NCI-H128 (cell line): ENCODE results near the gene ATP2B2.

Experiments used
- DNase-seq: peaks from one replicate; lab custom pipeline; 2025; ENCODE audit not compliant: unreplicated experiment; lab: John Stamatoyannopoulos, UW

The ATP2B2 gene

DNA sequence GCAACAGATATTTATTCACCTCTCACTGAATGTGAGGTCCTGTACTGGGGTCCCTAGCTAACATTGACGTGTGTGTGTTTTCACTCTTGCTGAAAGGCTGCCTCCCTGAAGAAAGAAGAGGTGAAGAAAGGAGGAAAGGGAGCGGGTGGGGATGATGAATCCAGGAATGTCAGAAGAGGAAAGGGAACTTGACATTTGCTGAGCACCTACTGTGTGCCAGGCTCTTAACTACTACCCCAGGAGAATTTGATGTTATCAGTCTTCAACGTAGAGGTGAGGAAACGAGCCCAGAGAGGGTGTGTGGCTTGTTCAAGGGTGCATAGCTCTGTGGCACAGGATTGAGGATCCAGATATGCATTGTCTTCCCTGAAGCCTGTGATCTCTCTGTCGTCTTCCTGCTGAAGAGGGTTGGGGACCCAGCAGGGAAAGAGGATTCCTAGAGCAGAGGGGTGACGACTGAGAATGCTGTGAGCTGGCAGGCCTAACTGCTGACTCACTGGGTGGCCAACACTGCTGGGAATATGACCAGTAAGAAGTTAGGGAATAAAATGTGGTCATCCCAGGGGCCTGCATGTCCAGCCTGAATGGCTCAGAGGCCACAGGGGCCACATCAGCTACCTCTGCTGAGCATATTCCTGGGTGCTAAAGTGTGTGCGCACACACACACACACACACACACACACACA is 6.6 kb upstream of the ATP2B2 start:
- no peak for DNase-seq

DNA sequence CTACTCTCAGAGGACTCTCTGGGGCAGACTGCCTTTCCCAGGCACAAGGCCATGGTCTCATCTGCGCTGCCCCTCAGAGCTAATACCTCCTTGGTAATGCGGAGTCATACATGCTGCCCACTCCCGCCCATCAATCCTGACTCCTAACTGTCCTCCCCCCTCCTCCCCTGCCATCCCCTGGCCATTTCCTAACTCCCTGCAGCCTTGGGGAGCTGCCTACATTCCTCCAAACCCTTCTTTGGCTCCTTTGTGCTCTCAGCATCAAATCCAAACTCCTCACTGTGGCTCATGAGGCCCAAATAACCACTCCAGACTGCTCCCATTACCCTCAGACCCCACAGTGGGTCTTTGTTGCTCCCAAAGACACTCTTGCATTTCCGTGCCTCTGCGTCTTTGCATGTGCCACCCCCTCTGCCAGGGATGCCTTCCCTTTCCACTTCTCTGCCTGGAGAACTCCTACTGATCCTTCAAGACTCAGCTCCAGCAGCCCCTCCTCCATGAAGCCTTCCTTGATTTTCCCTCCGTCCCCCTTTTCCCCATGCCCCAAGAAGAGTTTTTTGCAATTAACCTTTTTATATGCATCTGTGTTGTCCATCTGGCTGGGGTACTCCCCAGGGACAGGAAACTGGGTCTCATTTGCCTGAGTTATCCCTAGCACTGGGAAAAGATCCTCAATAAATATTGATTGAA is 5.5 kb upstream of the ATP2B2 start:
- DNase-seq = no peak

DNA sequence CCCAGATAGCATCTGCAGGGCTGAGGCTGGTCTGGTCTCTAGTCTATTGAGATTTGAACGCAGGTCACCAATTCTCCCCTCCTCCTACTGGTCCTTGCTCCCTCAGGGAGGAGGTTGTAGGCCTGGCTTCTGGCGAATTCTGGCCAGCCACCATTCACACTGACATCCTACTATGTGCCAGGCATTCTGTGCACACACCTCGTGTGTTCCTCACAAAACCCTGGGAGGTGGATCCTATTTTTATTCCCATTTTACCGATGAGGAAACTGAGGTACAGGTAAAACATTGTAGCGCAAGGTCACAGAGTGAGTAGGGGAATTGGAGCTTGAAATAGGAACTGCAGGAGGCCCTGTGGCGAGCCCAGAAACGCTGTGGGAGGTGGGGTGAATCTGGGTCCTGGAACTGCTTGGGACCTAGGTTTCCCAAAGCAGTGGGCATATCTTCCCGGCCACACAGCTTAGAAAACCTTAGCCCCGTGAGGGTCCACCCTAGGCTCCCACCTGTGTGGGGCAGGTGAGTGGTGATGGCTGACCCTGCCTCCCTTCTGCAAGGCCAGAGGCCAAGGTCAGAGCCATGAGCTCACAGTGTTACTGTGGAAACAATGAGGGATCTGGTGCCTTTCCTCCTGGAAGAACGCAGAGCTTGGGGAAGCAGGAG is 4.8 kb upstream of the ATP2B2 start:
- DNase-seq = no peak

DNA sequence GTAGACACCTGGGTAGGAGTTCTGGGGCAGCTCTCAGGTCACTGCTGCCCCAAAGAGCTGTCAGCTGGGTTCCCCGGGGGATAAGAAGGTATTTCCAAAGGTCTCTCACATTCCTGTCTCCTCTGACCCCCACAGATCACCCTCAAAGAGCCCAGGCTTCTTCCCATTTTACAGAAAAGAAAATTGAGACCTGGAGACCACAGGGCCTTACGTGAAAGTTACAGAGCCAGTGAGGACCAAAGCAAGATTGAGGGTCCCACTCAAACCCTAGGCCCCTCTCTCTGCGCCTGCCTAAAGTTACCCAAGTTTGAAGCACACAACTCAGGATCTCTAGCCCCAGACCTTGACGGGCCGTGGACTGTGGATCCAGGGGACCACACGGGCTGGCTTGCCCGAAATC is 3.9 kb upstream of the ATP2B2 start:
- DNase-seq = no peak

DNA sequence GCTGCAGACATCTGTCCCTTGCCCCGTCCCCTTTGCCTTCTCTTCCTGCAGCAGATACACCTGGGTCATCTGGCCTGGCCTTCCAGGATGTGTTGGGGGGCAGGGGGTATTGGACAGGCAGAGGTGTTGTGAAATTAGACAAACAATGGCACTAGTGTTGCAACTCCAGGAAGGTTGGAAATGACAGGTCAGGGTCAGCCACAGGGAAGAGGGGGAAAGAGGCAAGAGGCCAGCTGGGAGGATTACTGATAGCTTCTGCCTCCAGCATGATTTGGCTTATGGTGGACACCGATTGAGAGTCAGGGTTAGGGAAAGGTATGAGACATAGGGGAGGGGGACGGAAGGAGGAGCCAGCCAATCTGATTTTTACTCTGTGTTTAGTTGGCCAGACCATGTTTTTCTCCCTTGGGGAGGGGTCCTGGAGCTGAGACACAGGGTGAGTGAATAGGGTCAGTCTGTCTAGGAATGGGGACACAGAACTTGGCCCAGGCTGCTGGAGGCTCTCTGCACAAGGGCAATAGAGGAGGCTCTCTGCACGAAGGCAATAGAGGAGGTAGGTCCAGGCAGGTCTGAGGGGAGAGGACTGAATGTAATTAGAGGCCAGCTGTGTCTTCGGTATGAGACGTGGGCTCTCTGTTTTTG is 3.4 kb upstream of the ATP2B2 start:
- DNase-seq = no peak

DNA sequence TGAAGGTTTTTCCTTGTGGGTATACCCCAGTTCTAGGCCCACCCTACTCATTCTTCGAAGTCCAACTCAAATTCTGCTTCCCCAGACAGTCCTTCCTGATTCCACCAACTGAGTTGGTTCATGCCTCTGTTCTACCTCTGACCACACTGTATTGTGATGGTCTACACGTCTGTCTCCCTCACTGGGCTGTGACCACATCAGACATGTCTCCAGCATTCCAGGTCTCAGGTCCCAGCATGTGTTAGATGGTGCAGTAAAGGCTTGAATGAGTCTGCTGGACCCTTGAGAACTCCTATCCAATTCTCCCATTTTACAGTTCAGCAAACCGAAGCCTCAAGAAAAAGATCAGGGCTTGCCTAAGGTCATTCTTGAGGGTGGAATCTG is 2.8 kb upstream of the ATP2B2 start:
- no peak for DNase-seq

DNA sequence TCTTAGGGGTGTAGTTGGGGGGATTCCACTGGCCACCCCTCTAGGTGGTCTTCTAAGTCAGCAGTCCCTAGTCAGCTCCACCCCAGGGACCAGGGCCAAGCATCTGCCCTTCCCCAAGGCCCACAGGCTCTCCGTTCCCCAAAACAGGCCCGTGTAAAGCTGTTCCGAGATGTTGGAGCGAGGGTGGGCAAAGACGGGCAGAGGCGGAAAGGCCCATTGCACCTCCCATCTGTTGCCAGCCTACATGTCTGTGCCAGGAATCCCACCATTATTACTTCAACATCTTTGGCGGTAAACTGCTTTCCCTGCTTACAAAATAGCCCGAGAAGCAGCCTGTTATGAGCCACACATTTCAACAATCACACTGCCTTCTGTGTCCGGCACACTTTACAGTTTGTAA is 1.9 kb upstream of the ATP2B2 start:
- DNase-seq = no peak

DNA sequence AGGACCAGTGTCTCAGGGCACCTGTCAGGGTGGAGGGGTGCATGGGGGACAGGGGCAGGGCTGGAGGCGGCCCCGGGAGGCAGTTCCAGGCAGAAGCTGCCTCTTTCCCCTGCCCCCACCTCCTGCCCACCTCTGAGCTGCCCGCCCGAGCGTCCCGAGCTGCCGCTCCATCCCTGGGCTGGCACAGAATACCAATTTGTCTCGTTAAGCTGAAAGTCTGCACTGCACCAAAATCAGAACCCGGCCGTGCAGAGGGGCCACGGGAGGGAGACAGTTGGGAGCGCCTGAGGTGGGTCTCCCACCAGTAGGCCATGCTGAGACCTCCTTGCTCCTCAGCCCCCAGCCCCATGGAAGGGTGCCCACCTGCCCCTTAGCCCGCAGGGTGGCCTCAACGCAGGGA is 1.3 kb upstream of the ATP2B2 start:
- DNase-seq = no peak

DNA sequence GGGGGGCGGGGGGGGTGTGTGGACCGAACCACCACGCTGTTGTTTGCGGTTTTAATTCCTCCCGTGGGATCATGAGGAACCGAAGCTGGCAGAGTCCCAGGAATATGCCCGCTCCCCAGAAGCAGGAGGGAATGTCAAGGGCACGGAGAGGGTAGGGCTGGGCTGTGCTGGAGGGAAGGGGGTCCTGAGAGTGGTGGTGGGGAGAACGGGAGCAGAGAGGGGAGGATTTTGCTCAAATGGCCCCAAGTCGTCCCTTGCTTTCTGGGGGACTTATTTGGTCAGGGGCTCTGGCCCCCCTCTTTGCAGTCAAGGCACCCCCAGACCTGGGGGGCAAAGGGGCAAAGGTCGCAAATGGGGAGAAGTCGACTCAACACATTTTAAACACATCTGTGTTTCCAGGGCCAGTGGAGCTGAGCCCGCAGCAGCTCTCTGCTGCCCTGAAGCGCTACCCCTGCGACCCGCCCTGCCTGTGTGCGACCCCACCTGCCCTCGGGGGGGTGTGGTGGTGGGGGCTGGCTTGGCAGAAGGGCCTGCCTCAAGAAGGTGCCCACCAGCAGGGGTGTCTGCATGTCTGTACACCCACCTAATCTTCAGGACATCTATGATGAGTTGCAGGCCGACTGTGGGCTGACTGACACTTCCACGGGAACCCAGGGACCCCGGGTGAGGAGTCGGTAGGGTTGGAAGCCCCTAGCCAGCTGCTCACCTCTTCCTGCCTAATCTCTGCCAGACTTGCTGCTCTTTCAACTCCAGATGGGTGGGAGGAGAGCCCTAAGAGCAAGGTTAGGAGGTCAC is 602 bp upstream of the ATP2B2 start:
- no peak for DNase-seq

DNA sequence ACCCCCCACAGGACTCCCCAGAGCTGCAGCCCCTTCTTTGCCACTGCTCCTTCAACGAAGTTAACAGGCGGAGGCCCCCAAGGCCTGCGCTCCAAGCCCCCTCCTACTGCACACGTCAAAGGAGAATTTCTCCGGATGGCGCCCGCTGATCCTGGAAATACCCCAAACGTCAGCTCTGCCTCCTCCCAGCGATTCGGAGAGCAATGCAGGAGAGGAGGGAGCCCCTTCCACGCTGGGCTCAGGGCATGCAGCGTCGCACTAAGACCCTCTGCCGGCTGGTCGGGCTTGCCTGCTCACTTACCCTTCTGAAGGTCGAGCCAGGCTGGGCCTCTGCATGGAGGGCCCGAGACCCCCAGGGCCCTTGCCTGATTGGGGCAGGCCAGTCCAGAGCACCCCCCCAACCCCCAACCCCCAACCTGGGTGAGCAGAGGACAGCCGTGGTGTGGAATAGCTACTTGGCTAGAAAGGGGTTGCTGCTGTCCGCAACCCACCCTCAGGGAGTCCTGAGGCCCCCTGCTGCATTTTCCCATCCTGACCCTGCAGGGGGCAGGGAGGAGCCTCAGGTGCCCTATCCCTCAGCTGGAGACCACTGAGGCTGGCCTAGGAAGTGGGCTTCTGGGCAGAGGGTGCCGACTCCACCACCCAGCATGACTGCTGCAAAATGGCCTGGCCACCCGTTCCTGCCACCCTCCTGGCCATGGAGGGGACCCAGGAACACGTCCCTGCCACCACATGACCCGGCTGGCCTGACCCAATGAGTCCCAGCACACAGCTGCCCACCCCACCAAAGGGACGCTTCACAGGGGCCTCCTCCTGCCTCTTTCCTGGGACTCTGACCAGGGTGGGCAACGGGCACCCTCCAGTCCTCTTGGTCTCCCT is 976 bp downstream of the ATP2B2 start:
- DNase-seq = no peak

DNA sequence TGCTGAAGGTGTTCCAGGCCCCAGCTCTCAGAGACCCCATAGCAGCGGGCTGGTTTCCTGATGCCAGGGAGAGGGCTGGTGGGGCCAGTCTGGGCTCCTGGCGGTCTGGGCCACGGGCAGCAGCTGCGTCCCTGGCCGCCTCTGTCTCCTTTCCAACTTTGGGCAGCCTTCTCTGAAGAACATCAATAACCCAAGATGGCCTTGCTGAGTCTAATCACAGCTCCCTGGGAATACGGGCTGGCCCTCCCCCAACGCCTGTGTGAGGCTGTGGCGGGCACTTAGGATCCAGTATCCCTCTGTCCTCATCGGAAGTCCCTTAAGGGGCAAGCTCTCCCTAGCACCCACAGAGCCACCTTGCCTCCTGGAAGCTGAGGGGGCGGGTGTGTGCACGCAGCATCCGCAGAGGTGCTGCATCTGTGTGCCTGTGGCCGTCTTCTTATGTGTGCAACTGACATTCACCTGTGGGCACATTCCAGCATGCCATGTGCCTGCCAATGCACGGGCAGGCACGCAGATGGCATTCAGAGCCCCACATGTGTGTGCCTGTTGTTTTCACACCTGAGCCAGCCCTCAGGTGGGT is 2.1 kb downstream of the ATP2B2 start:
- DNase-seq = no peak

DNA sequence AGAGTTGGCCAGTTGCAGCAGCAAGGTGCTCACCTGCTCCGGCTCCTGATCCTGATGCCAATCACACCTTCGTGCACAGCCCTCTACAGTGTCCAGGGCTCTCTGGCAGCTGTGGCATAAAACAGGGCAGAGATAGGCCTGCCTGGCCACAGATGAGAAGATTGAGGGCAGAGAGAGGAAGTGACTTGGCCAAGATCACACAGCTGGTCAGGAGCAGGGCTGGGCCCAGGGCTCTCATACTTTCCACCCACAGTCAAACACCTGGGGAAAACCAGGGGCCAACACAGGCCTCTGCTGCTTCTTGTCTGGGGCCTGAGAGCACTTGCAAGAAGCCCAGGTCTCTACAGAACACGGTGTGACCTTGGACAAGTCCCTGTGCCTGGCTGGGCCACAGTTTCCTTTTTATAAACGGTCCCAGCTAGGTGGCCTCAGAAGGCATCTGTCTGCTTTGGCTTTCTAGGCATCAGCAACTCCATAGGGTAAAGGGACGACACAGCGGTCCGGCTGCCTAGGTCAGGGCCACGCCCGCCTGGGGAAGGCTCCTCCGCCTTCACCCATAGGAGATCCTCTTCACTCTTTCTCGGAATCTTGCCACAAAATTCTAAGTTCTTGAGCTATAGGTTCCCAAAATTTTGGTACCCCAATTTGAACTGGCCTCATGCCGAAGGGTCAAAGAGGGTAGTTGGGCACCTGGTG is 3.1 kb downstream of the ATP2B2 start:
- DNase-seq = no peak

DNA sequence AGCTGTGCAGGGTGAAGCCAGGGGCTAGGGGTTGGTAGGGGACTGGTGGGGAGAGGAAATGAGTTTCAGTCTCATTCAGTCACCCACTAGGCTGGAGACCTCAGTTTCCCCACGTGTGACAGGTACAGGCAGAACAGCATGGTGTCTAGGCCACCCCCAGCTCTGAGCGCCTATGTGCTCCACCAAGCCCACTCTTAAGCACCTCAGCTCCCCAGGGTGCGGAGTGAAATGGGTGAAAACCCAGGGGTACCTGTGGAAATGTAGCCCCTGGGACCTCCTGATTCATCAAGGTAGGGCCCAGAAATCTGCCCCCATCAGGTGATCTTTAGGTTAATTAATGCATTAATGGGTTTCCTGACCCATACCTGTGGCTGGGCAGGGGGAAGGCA is 3.7 kb downstream of the ATP2B2 start:
- no peak for DNase-seq

DNA sequence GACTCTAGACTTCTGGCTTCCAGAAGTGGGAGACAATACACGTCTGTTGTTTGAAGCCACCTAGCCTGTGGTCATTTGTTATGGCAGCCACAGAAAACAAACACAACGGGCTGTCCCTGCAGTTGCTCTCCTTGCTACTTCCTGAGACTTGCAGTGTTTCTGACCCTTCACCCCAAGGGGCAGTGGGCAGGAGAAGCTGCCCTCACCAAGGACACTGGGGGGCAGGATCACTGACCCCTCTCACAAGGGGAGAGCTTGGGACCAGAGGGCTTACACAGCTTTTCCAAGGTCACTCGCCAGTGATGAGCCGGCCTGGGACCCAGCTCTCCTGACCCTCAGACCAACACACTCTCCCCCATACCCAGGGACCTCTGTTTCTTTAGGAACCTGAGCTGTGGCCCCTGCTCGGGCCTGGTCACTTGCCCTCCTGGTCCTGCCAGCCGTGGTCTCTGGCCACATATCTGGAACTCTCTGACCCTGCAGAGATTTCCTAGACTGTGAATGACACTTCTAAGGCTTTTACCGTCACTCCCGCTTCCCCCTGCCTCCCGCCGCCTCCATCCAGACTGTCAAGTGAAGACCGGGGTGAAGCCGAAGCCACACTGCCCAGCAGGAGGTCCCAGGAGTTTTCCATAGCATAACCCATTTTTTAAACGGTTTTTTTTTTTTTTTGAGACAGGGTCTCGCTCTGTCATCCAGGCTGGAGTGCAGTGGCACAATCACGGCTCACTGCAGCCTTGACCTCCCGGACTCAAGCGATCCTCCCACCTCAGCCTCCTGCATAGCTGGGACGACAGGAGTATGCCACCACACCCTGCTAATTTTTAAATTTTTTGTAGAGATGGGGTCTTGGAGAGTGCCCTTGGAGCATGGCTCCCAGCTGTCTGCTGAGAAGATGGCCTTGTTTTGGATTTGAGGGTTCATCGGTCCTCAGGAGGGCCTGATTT is 4.4 kb downstream of the ATP2B2 start:
- no peak for DNase-seq

DNA sequence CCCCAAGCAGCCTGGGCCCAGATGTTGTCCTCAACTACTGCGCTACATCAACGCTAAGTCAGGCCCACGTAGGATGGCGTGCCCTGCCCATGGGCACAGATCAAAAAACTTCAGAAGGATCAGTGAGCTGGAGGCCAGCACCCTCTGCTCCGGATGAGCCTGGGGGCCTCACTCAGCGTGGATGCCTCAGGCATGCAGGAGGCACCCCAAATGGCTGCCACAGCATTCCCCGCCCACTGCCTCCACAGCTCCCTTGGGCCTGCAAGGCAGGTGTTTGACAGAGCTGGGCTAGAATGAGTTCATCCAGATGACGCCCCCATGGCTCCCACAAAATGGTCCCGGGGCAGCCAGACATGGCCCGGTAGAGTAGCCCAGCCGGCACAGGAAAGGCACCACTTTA is 7.1 kb downstream of the ATP2B2 start:
- DNase-seq = no peak

DNA sequence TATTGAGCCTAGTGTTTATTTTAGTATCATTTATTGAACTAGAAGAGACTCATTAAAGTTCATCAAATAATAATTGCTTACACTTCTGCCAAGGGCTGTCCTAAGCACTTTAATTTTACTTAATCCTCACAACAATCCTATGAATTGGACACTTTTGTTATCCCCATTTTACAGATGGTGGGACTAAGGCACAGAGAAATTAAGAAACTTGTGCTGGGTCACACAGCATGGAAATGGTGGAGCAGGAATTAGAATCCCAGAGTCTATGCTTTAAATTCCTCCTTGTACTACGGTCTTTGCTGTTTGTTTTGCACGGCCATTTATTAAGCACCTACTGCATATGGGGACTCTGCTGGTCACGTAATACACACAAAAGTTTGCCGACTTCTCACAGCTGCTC is 7.9 kb downstream of the ATP2B2 start:
- DNase-seq = no peak

DNA sequence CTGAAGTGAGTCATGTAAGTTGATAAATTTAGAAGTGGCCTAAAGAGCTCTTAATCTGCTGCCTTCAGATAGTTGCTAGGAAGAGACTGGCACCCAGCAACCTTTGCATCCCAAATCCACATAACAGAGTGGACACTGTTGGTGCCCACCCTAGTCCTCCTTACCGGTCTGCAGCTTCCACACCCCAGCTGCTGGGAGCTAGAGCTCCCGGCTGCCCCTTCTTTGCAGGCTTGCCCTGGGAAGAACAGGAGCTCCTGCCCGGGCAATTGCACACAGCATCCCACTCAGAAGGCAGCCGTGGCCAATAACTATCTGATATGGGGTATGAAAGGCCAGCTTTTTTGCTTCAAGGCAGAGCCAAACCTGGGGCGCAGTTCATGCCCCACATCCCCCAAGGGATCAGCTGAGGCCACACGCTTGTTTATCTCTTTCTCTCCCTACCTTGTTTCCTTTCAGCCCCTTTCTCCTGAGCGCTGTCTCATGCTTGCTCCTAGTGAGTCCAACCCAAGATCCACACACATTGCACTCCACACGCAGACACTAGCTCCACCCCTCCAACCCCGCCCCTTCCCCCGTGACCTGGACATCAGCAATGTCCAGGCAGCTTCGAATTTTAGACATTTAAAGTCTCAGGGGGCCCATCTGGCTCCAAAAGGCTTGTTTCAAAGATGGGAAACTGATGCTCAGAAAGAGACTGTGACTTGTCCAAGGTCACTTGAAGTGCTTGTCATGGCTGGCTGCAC is 9.1 kb downstream of the ATP2B2 start:
- no peak for DNase-seq

DNA sequence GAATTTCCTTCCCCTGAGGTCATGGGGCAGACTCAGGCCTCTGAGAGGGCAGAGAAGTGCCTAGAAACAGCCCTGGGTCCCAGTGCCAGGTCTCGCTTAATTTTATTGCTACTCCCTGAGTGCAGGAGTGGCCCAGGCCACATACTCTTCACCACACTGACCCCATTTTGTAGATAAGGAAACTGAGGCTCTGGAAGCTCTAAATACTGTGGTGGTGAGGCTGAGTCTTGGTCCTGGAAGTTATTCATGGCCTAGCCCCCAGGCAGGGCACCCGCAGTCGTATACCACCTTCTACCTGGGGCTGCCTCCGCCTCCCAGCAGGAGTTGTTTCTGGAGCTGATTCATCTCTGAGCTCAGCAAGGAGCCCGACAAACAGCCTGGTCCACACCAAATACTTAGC is 9.8 kb downstream of the ATP2B2 start:
- DNase-seq = no peak
